Measurements from ENCODE around the gene C1GALT1.
A peak's percentile ranks its signal among the peaks of the same experiment; 100 is the strongest.
"Not testable (repeated sequence)": the region's sequence is repeated elsewhere in the genome, so short reads cannot be mapped to it uniquely, and the experiment has no call there.

C1GALT1 gene

DNA sequence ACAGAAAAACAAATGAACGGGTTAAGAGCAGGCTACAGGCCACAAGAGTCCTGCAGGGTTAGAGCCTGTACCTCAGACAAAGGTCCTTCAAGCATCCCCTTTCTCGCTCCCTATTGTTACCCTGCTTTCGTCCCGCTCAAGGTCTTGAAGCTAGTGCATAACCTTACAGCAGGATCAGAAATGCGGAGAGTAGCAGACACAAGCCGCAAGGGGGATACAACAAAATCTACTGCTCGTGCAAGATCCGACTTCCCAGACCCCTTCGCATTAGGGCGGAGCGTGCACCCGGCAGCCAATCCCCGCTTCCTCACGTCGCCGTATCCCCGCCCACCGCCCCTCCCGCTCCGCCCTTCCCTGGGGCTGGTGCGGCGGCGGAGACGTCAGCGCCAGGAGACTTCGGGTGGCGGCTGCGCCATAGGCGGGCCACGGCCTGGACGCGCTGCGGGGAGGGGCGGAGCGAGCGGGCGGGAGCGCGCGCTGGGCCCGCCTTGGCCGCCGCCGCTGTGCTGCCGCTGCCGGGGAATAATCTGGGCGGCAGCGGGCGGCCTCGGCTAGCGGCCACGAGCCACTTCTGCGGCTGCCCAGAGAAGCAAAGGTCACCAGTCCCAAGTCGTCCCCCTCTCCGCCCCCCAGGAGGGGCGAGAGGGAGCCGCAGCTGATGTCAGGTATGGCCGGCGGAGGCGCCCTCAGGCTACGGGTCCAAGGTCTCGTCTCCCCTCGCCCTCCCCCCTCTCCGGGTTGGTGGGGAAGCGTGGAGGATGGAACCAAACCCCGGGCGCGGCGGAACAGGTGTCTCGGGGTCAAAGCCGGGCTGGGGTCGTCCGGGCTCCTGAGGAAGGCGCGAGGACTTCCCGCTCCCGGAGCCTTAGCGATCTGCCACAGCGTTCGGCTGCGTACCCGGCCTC, at the start of gene C1GALT1:
C1GALT1 (plus strand) TSS at position 389 of the 905 bp plus-strand sequence. CDS start 51,776 bp downstream, outside the sequence.
- no peaks in the 10 kb centered on the region for H3K9me3 Mint-ChIP-seq
- peak within 1 kb of the TSS; percentile 98 for H3K27ac Mint-ChIP-seq
- ATAC-seq (ENCODE audit: low read depth) (peak; percentile 75), DNase-seq (ENCODE audit: low spot score in 2 of 2) (peak; percentile 88 to 97)
- H3K4me3 Mint-ChIP-seq: peak within 1 kb of the TSS; percentile 93
- H3K36me3 Mint-ChIP-seq: peaks cover 5% of the 10 kb centered on the region
- peaks cover 20% of the 10 kb centered on the region for H3K4me1 Mint-ChIP-seq
- no peaks in the 10 kb centered on the region for H3K27me3 Mint-ChIP-seq

GRCh38 chr7:7134046-7134445, 48.3 kb upstream of the C1GALT1 start:
- ATAC-seq (ENCODE audit: low read depth) (no peak), DNase-seq (ENCODE audit: low spot score in 2 of 2) (no peak)
- Mint-ChIP-seq H3K4me3 (no peak overlapping the region), H3K9me3 (no peaks in the 10 kb centered on the region), H3K4me1 (peaks cover 4% of the 10 kb centered on the region), H3K36me3 (no peaks in the 10 kb centered on the region), H3K27me3 (no peaks in the 10 kb centered on the region), H3K27ac (no peak overlapping the region)

GRCh38 chr7:7135074-7135473, 47.3 kb upstream of the C1GALT1 start:
- H3K36me3 Mint-ChIP-seq: no peaks in the 10 kb centered on the region

GRCh38 chr7:7135924-7136323, 46.4 kb upstream of the C1GALT1 start:
- not testable (repeated sequence) for ATAC-seq (ENCODE audit: low read depth); H3K36me3 Mint-ChIP-seq; H3K4me3 Mint-ChIP-seq; H3K4me1 Mint-ChIP-seq; H3K9me3 Mint-ChIP-seq; H3K27me3 Mint-ChIP-seq; DNase-seq (ENCODE audit: low spot score in 2 of 2); H3K27ac Mint-ChIP-seq

More at GRCh38 chr7:7135074-7135473, 47.3 kb upstream of the C1GALT1 start:
- no peak overlapping the region for H3K27ac Mint-ChIP-seq
- peaks cover under 1% of the 10 kb centered on the region for H3K9me3 Mint-ChIP-seq
- ATAC-seq (ENCODE audit: low read depth): no peak
- H3K4me1 Mint-ChIP-seq: peaks cover 4% of the 10 kb centered on the region
- H3K27me3 Mint-ChIP-seq: no peaks in the 10 kb centered on the region
- H3K4me3 Mint-ChIP-seq: no peak overlapping the region
- DNase-seq (ENCODE audit: low spot score in 2 of 2): no peak

GRCh38 chr7:7136466-7137381, 45.6 kb upstream of the C1GALT1 start:
- peaks cover 2% of the 10 kb centered on the region for H3K9me3 Mint-ChIP-seq
- DNase-seq (ENCODE audit: low spot score in 2 of 2) (no peak), ATAC-seq (ENCODE audit: low read depth) (peak; percentile 42)
- H3K27me3 Mint-ChIP-seq: no peaks in the 10 kb centered on the region
- no peak overlapping the region for H3K4me3 Mint-ChIP-seq
- peaks cover 4% of the 10 kb centered on the region for H3K4me1 Mint-ChIP-seq
- H3K36me3 Mint-ChIP-seq: no peaks in the 10 kb centered on the region
- no peak overlapping the region for H3K27ac Mint-ChIP-seq

GRCh38 chr7:7138897-7139296, 43.4 kb upstream of the C1GALT1 start:
- Mint-ChIP-seq H3K4me1 (peaks cover 5% of the 10 kb centered on the region), H3K27me3 (no peaks in the 10 kb centered on the region), H3K36me3 (peaks cover 4% of the 10 kb centered on the region), H3K9me3 (peaks cover 5% of the 10 kb centered on the region), H3K4me3 (no peak overlapping the region), H3K27ac (no peak overlapping the region)
- DNase-seq (ENCODE audit: low spot score in 2 of 2): no peak
- ATAC-seq (ENCODE audit: low read depth): no peak

GRCh38 chr7:7143404-7143803, 38.9 kb upstream of the C1GALT1 start:
- H3K9me3 Mint-ChIP-seq; ATAC-seq (ENCODE audit: low read depth); DNase-seq (ENCODE audit: low spot score in 2 of 2); H3K36me3 Mint-ChIP-seq; H3K4me1 Mint-ChIP-seq; H3K27me3 Mint-ChIP-seq; H3K4me3 Mint-ChIP-seq; H3K27ac Mint-ChIP-seq: not testable (repeated sequence)

- not testable (repeated sequence) for H3K36me3 Mint-ChIP-seq; H3K9me3 Mint-ChIP-seq; DNase-seq (ENCODE audit: low spot score in 2 of 2); ATAC-seq (ENCODE audit: low read depth); H3K27me3 Mint-ChIP-seq; H3K4me1 Mint-ChIP-seq; H3K4me3 Mint-ChIP-seq; H3K27ac Mint-ChIP-seq
These were observed 37.2 kb upstream of the C1GALT1 start for GRCh38 chr7:7145151-7145550.

GRCh38 chr7:7146837-7147236, 35.5 kb upstream of the C1GALT1 start:
- DNase-seq (ENCODE audit: low spot score in 2 of 2) (no peak), ATAC-seq (ENCODE audit: low read depth) (no peak)
- Mint-ChIP-seq H3K36me3 (peaks cover 10% of the 10 kb centered on the region), H3K4me3 (no peak overlapping the region), H3K9me3 (peaks cover 5% of the 10 kb centered on the region), H3K27ac (no peak overlapping the region), H3K4me1 (peaks cover 6% of the 10 kb centered on the region), H3K27me3 (no peaks in the 10 kb centered on the region)

DNA sequence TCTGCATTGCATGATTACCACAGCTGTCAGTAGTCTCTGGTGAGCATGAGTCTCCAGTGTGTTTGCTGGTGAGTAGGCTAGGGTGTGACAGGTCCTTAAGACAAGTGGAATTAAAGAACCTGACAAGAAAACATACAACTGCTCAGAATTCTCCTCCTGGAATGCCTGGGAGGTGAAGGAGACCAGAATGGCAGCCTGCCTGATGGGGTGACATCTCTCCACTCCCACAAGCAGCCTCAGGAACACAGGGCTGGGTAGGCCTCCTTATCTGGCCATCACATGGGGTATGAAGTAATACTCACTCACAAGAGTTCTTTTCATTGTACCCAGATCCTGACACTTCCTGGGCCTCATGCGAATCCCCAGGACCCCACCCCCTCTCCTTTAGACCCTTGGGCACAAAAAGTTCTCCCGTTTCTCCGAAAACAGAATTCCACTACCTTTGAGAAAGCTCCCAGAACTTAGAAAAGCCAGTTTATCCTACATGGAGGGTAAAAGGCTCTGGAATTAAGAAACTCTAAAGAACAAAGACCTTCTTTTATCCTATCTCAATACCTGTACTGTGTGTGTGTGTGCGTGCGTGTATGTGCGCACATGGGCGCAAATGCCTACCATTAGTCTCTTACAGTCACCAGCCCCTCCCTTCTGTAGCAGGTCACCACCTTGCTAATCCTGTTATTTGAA, 33.4 kb upstream of the C1GALT1 start:
- DNase-seq (ENCODE audit: low spot score in 2 of 2): no peak
- ATAC-seq (ENCODE audit: low read depth): no peak
- Mint-ChIP-seq H3K9me3 (peaks cover 3% of the 10 kb centered on the region), H3K36me3 (peaks cover 5% of the 10 kb centered on the region), H3K27ac (no peak overlapping the region), H3K27me3 (no peaks in the 10 kb centered on the region), H3K4me3 (no peak overlapping the region), H3K4me1 (peaks cover 11% of the 10 kb centered on the region)

DNA sequence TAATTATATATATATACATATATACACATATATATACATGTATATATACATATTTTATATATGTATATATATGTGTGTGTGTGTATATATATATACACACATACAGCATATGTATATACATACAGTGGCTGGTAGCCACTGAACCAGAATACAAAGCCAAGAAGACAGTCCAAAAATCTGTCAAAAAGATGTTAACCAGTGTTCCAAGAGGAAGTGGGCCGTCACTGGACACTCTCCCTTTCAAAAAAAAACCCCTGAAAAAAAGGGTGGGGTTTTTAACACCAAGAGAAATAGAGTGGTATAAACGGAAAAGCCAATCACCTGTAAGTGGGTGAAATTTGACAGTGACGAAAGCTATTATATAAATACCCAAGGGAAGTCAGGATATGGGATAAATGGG, 31.1 kb upstream of the C1GALT1 start:
- DNase-seq (ENCODE audit: low spot score in 2 of 2) (no peak), ATAC-seq (ENCODE audit: low read depth) (no peak)
- peaks cover 16% of the 10 kb centered on the region for H3K4me1 Mint-ChIP-seq
- no peak overlapping the region for H3K27ac Mint-ChIP-seq
- peaks cover 1% of the 10 kb centered on the region for H3K9me3 Mint-ChIP-seq
- no peak overlapping the region for H3K4me3 Mint-ChIP-seq
- H3K36me3 Mint-ChIP-seq: peaks cover 3% of the 10 kb centered on the region
- no peaks in the 10 kb centered on the region for H3K27me3 Mint-ChIP-seq

GRCh38 chr7:7151865-7152264, 30.5 kb upstream of the C1GALT1 start:
- Mint-ChIP-seq H3K9me3 (peaks cover 1% of the 10 kb centered on the region), H3K36me3 (peaks cover 3% of the 10 kb centered on the region), H3K27ac (no peak overlapping the region), H3K4me1 (peaks cover 19% of the 10 kb centered on the region), H3K27me3 (no peaks in the 10 kb centered on the region), H3K4me3 (no peak overlapping the region)
- ATAC-seq (ENCODE audit: low read depth) (no peak), DNase-seq (ENCODE audit: low spot score in 2 of 2) (no peak)

GRCh38 chr7:7152315-7152714, 30.0 kb upstream of the C1GALT1 start:
- H3K4me3 Mint-ChIP-seq: no peak overlapping the region
- no peak overlapping the region for H3K27ac Mint-ChIP-seq
- peaks cover 3% of the 10 kb centered on the region for H3K36me3 Mint-ChIP-seq
- ATAC-seq (ENCODE audit: low read depth): no peak
- no peaks in the 10 kb centered on the region for H3K27me3 Mint-ChIP-seq
- DNase-seq (ENCODE audit: low spot score in 2 of 2): no peak
- H3K4me1 Mint-ChIP-seq: peaks cover 23% of the 10 kb centered on the region
- H3K9me3 Mint-ChIP-seq: peaks cover 1% of the 10 kb centered on the region

DNA sequence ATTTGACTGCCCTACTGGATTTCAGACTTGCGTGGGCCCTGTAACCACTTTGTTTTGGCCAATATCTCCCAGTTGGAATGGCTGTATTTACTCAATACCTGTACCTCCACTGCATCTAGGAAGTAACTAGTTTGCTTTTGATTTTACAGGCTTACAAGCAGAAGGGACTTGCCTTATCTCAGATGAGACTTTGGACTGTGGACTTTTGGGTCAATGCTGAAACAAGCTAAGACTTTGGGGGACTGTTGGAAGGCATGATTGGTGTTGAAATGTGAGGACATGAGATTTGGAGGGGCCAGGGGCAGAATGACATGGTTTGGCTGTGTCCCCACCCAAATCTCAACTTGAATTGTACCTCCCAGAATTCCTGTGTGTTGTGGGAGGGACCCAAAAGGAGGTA, 28.0 kb upstream of the C1GALT1 start:
- not testable (repeated sequence) for ATAC-seq (ENCODE audit: low read depth); H3K4me3 Mint-ChIP-seq; H3K27me3 Mint-ChIP-seq; H3K9me3 Mint-ChIP-seq; H3K36me3 Mint-ChIP-seq; H3K27ac Mint-ChIP-seq; DNase-seq (ENCODE audit: low spot score in 2 of 2)
- peaks cover 29% of the 10 kb centered on the region for H3K4me1 Mint-ChIP-seq
